GM18508 (cell line): ENCODE measurements around the gene INHBB.

Experiments
- ATAC-seq: cut with Tn5 transposase; IDR thresholded peaks from one replicate; pipeline ENCODE4 v1.9.1; 2021; ENCODE audit warnings: moderate number of reproducible peaks; ENCODE audit not compliant: insufficient read depth, unreplicated experiment

INHBB gene

GRCh38 chr2:120334068-120334467 lies 11.9 kb upstream of the INHBB start:
- no peak for ATAC-seq

- ATAC-seq = no peak
These were observed 9.2 kb upstream of the INHBB start for GRCh38 chr2:120336749-120337148.

GRCh38 chr2:120338015-120338414 lies 7.9 kb upstream of the INHBB start:
- no peak for ATAC-seq

- no peak for ATAC-seq
These were observed 4.0 kb upstream of the INHBB start for GRCh38 chr2:120341977-120342376.

- no peak for ATAC-seq
These were observed 3.5 kb upstream of the INHBB start for GRCh38 chr2:120342446-120342845.

- no peak for ATAC-seq
These were observed 2.9 kb upstream of the INHBB start for GRCh38 chr2:120343100-120343432.

GRCh38 chr2:120343433-120344105 lies 2.4 kb upstream of the INHBB start:
- ATAC-seq = no peak

GRCh38 chr2:120344214-120344975 lies 1.5 kb upstream of the INHBB start:
- ATAC-seq = no peak

- no peak for ATAC-seq
These were observed 857 bp upstream of the INHBB start for GRCh38 chr2:120344976-120345581.

GRCh38 chr2:120345608-120346007 lies 328 bp upstream of the INHBB start:
- ATAC-seq = no peak

- no peak for ATAC-seq
These were observed 877 bp downstream of the INHBB start for GRCh38 chr2:120346667-120347358.

- ATAC-seq = no peak
These were observed 1.6 kb downstream of the INHBB start for GRCh38 chr2:120347396-120348060.

- no peak for ATAC-seq
These were observed 2.3 kb downstream of the INHBB start for GRCh38 chr2:120348134-120348736.

- ATAC-seq = no peak
These were observed 3.0 kb downstream of the INHBB start for GRCh38 chr2:120348737-120349439.

GRCh38 chr2:120349440-120349921 lies 3.5 kb downstream of the INHBB start:
- no peak for ATAC-seq

- ATAC-seq = no peak
These were observed 4.1 kb downstream of the INHBB start for GRCh38 chr2:120350080-120350479.

GRCh38 chr2:120350801-120351320 lies 4.9 kb downstream of the INHBB start:
- ATAC-seq = no peak

GRCh38 chr2:120352696-120353590 lies 7.0 kb downstream of the INHBB start:
- ATAC-seq = no peak
